Trophoblast cell (in vitro differentiated cells and primary cell): ENCODE results near the gene RAMACL.

Source experiments
- DNase-seq, 2 donors: peaks; one replicate each; pipeline ENCODE4 v3.0.0-alpha.2; 2016
- H2AFZ ChIP-seq: 2 replicates; pipeline ENCODE4 v1.6.1; 2013; ENCODE audit warnings: low read length, moderate library complexity, mild to moderate bottlenecking; ENCODE audit not compliant: insufficient read depth, poor library complexity
- H2AK5ac ChIP-seq: 2 replicates; pipeline ENCODE4 v1.6.1; 2013; ENCODE audit warnings: mild to moderate bottlenecking, low read length
- H2BK120ac ChIP-seq: 2 replicates; pipeline ENCODE4 v1.6.1; 2013; ENCODE audit warnings: low read length, mild to moderate bottlenecking, moderate library complexity; ENCODE audit not compliant: insufficient read depth, poor library complexity
- H2BK12ac ChIP-seq: 2 replicates; pipeline ENCODE4 v1.6.1; 2013; ENCODE audit warnings: mild to moderate bottlenecking, low read length, moderate library complexity
- H2BK5ac ChIP-seq: 2 replicates; pipeline ENCODE4 v1.6.1; 2013; ENCODE audit warnings: low read length, low read depth, moderate library complexity, mild to moderate bottlenecking; ENCODE audit not compliant: poor library complexity
- H3K14ac ChIP-seq: 2 replicates; pipeline ENCODE4 v1.6.1; 2013; ENCODE audit warnings: mild to moderate bottlenecking, low read length
- H3K18ac ChIP-seq: 2 replicates; pipeline ENCODE4 v1.6.1; 2013; ENCODE audit warnings: mild to moderate bottlenecking, low read length
- H3K23ac ChIP-seq: 2 replicates; pipeline ENCODE4 v1.6.1; 2013; ENCODE audit warnings: low read length
- H3K27ac ChIP-seq: 2 replicates; pipeline ENCODE4 v1.5.1; 2013; ENCODE audit warnings: low read depth, mild to moderate bottlenecking, inconsistent platforms, low read length, moderate library complexity
- H3K27me3 ChIP-seq: 2 replicates; pipeline ENCODE4 v1.6.1; 2013; ENCODE audit warnings: inconsistent platforms, mild to moderate bottlenecking, low read length, moderate library complexity; ENCODE audit not compliant: insufficient read depth
- H3K36me3 ChIP-seq, 2 experiments: 1 replicate in 1 of 2; 2 replicates in 1 of 2; pipeline ENCODE4 v1.6.1; 2013; ENCODE audit warnings: low read length in 2 of 2, mild to moderate bottlenecking in 2 of 2, moderate library complexity in 1 of 2; ENCODE audit not compliant: insufficient read depth in 2 of 2, control insufficient read depth in 1 of 2
- H3K4ac ChIP-seq: 2 replicates; pipeline ENCODE4 v1.6.1; 2013; ENCODE audit warnings: low read depth, mild to moderate bottlenecking, low read length, moderate library complexity
- H3K4me1 ChIP-seq, 2 experiments: 1 replicate in 1 of 2; 2 replicates in 1 of 2; pipeline ENCODE4 v1.6.1; 2013; ENCODE audit warnings: low read length in 2 of 2, mild to moderate bottlenecking in 2 of 2, moderate library complexity in 1 of 2; ENCODE audit not compliant: insufficient read depth in 2 of 2, control insufficient read depth in 1 of 2
- H3K4me2 ChIP-seq: 2 replicates; pipeline ENCODE4 v1.6.1; 2013; ENCODE audit warnings: inconsistent platforms, mild to moderate bottlenecking, low read length, moderate library complexity
- H3K4me3 ChIP-seq: 2 replicates; pipeline ENCODE4 v1.5.1; 2013; ENCODE audit warnings: mild to moderate bottlenecking, low read depth, low read length, inconsistent platforms
- H3K79me1 ChIP-seq: one replicate; pipeline ENCODE4 v1.6.1; 2013; ENCODE audit warnings: low read length
- H3K79me2 ChIP-seq: 2 replicates; pipeline ENCODE4 v1.6.1; 2013; ENCODE audit warnings: low read length, mild to moderate bottlenecking; ENCODE audit not compliant: control insufficient read depth, insufficient read depth, poor library complexity
- H3K9ac ChIP-seq: 2 replicates; pipeline ENCODE4 v1.6.1; 2013; ENCODE audit warnings: mild to moderate bottlenecking, low read length
- H3K9me3 ChIP-seq: 2 replicates; pipeline ENCODE4 v1.6.1; 2013; ENCODE audit warnings: low read depth, mild to moderate bottlenecking, control low read depth, inconsistent platforms, low read length; ENCODE audit not compliant: insufficient read depth
- H4K12ac ChIP-seq: 2 replicates; pipeline ENCODE4 v1.6.1; 2013; ENCODE audit warnings: low read depth, mild to moderate bottlenecking, low read length, moderate library complexity
- H4K8ac ChIP-seq: 2 replicates; pipeline ENCODE4 v1.6.1; 2013; ENCODE audit warnings: low read depth, mild to moderate bottlenecking, low read length, moderate library complexity
- H4K91ac ChIP-seq: one replicate; pipeline ENCODE4 v1.6.1; 2013; ENCODE audit warnings: low read depth, mild to moderate bottlenecking, low read length, moderate library complexity
- WGBS: extraction: QIAGEN DNeasy Blood & Tissue Kit; methylation state at CpG from one replicate; pipeline ENCODE4 v1.1.7; 2013; ENCODE audit warnings: missing lambda C conversion rate; ENCODE audit not compliant: insufficient read length, insufficient coverage; ENCODE audit errors: extremely low coverage; 5-methylcytosine and 5-hydroxymethylcytosine counted together

RAMACL gene

DNA sequence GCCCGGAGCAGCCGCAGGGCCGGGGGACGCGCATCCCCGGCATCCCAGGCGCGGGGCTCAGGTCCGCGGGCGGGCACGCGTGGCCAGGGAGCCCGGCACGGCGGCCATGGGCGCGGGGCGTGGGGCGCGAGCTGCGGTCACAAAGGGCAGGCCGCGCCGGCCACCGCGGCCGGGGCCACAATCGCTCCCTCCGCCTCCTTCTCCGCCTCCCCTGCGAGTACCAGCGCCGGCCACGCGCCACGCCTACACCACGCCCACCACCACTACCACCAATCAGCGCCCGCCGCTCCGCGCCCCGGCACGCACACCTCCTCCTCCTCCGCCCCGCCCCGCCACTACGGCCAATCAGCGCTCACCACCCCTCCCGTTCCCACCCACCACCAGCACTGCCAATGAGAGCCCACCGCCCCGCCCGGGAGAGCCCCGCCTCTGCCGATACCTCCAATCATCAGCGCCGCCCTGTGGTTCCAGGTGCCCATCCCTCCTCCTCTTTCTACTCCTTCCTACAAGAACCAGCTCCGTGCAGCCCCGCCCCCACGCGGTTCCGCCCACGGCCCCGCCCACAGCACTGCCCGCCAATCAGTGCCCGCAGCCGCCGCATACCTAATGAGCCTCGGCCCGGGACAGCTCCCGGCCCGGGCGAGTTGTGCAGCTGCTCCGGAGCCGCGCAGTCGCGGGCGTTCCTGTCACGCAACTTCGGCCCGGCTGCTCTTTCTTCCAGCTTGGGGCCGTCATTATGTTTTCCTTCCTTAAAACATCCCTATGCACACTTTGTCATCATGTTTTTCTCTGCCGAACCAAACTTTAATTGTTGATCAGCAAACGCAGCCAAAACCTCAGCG is 40.8 kb upstream of the RAMACL start, which contains the start of gene RPS6KA2:
RPS6KA2 (minus strand) TSS at position 219 of the 842 bp plus-strand sequence. CDS start 232 bp downstream, outside the sequence.
- H3K18ac ChIP-seq, result peak within 1 kb of the TSS; percentile 84
- peak within 1 kb of the TSS; percentile 92 for H3K4me2 ChIP-seq
- WGBS, result no CpG with 5 or more reads among the region's 87 CpGs
- no peak within 1 kb of the TSS for H2BK120ac ChIP-seq
- H3K4ac ChIP-seq, result peak within 1 kb of the TSS; percentile 73
- peak within 1 kb of the TSS; percentile 86 for H3K4me3 ChIP-seq
- H3K27me3 ChIP-seq, result peaks cover 2% of the 10 kb centered on the region
- H3K27ac ChIP-seq, result peak within 1 kb of the TSS; percentile 72
- peak within 1 kb of the TSS; percentile 35 for H2AK5ac ChIP-seq
- H2BK12ac ChIP-seq, result peak within 1 kb of the TSS; percentile 26
- peak within 1 kb of the TSS; percentile 70 for H4K91ac ChIP-seq
- peak within 1 kb of the TSS; percentile 59 for H4K12ac ChIP-seq
- H2AFZ ChIP-seq, result peak within 1 kb of the TSS; percentile 91
- peak within 1 kb of the TSS; percentile 51 for H2BK5ac ChIP-seq
- peak within 1 kb of the TSS; percentile 93 for H3K14ac ChIP-seq
- H4K8ac ChIP-seq, result peak within 1 kb of the TSS; percentile 79
- no peaks in the 10 kb centered on the region for H3K9me3 ChIP-seq
- H3K4me1 ChIP-seq, result peaks cover 11 to 13% of the 10 kb centered on the region in 2 experiments
- H3K79me2 ChIP-seq, result peaks cover 4% of the 10 kb centered on the region
- H3K23ac ChIP-seq, result no peak within 1 kb of the TSS
- peak within 1 kb of the TSS; percentile 87 for H3K9ac ChIP-seq
- peak; percentile 98 to 99 for DNase-seq
- H3K79me1 ChIP-seq, result peaks cover 5% of the 10 kb centered on the region
- no peaks in the 10 kb centered on the region for H3K36me3 ChIP-seq

DNA sequence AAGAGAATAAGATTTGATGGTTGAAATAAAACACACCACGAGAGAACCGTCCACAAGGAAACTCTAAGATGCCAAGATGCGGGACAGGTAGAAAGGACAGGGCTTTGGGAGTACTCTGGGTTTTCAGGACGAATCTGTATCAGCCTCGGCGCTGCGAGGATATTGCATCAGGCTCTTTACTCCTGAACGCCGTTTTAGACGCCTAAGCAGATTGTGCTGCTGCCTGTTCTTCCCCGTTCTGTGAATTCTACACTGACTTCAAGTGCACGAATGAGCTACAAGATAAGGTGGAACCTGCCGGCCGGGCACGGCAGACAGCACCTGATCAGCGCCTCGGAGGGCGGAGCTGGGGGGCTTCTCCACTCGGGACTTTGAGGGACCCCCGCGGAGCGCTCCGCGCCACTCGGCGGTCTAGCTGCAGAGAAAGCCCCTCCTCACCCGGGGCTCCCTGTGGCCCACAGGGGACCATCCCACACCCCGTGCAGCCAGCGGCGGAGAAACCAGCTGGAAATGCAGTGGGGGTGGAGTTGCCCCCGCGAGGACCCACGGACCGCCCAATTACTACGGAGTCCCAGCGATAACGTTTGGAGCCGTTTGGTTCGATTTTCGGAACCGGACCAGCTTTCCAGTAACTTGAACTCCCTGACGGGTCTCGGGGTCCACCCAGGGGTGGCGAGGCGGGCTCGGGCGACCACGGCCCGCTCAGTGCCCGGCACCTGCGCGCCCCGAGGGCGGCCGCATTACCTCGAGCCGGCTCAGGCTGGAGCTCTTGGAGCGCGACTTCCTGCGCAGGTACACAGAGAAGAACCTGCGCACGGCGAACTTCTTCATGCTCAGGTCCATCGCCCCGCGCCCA is 39.9 kb upstream of the RAMACL start:
- Histone ChIP-seq H3K79me2 (peaks cover 4% of the 10 kb centered on the region), H3K4me1 (peaks cover 11 to 13% of the 10 kb centered on the region in 2 experiments), H3K79me1 (peaks cover 7% of the 10 kb centered on the region), H3K27me3 (peaks cover 2% of the 10 kb centered on the region), H4K8ac (peak overlapping the region; percentile 79), H3K36me3 (no peaks in the 10 kb centered on the region), H2AFZ (peak overlapping the region; percentile 91), H2BK120ac (no peak overlapping the region), H3K4me3 (peak overlapping the region; percentile 86), H3K18ac (peak overlapping the region; percentile 84), H2BK12ac (peak overlapping the region; percentile 26), H2AK5ac (peak overlapping the region; percentile 35), H3K23ac (no peak overlapping the region), H3K9ac (peak overlapping the region; percentile 87), H3K14ac (peak overlapping the region; percentile 93), H3K27ac (peak overlapping the region; percentile 70), H4K91ac (peak overlapping the region; percentile 70), H3K4me2 (peak overlapping the region; percentile 92), H2BK5ac (peak overlapping the region; percentile 51), H4K12ac (peak overlapping the region; percentile 59), H3K4ac (peak overlapping the region; percentile 73), H3K9me3 (no peaks in the 10 kb centered on the region)
- DNase-seq, result peak in 1 of 2 donors; percentile 36
- no CpG with 5 or more reads among the region's 66 CpGs for WGBS

DNA sequence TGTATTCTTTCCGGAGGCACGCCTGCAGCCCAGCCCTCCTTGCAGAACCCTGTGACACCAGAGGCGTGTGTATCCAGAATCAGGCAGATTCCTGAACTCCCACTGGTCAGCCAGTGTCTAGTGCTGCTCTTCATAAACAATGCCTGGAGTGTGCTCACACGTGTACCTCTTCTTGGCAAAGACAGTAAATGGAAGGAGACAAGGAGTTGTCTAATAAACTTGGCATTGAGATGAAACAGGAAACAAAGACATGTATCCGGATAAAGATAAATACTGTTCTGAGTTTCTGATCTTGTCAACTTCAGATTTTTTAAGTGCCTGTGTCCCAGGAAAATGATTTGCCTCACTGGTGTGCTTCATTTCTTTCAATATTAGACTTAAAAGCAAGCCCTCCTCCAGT is 38.9 kb upstream of the RAMACL start:
- H3K9me3 ChIP-seq, result no peaks in the 10 kb centered on the region
- no peak overlapping the region for H4K91ac ChIP-seq
- H3K36me3 ChIP-seq, result no peaks in the 10 kb centered on the region
- H3K27ac ChIP-seq, result no peak overlapping the region
- H3K4ac ChIP-seq, result no peak overlapping the region
- no peak overlapping the region for H3K4me2 ChIP-seq
- no peak overlapping the region for H3K9ac ChIP-seq
- H4K12ac ChIP-seq, result no peak overlapping the region
- H2AK5ac ChIP-seq, result no peak overlapping the region
- peaks cover 4% of the 10 kb centered on the region for H3K79me2 ChIP-seq
- no peak overlapping the region for H2BK12ac ChIP-seq
- H3K14ac ChIP-seq, result no peak overlapping the region
- peaks cover 19 to 20% of the 10 kb centered on the region in 2 experiments for H3K4me1 ChIP-seq
- H3K27me3 ChIP-seq, result peaks cover 2% of the 10 kb centered on the region
- H2BK5ac ChIP-seq, result no peak overlapping the region
- no peak overlapping the region for H3K4me3 ChIP-seq
- H2AFZ ChIP-seq, result no peak overlapping the region
- no peak overlapping the region for H3K18ac ChIP-seq
- H3K23ac ChIP-seq, result no peak overlapping the region
- peaks cover 10% of the 10 kb centered on the region for H3K79me1 ChIP-seq
- no peak for DNase-seq
- H2BK120ac ChIP-seq, result no peak overlapping the region
- H4K8ac ChIP-seq, result no peak overlapping the region
- no CpG with 5 or more reads among the region's 5 CpGs for WGBS

DNA sequence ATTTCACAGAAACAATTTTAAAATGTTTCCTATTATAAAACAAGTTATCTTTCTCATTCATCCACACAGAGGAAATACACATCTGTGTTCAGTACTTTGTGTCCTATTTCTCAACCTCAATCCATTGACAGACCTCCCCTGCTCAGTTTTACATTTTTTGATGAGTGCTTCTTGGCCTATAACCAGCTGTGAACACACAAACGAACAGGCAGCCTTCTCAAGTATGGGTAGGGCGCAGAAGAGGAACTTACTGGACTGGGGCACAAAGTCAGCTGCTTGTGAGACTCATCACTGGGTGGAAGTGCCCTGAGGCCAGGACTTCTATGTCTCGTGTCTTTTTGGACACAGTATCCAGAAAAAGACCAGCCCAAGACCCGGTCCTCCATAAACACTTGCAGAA is 37.8 kb upstream of the RAMACL start:
- Histone ChIP-seq H4K12ac (no peak overlapping the region), H3K79me2 (peaks cover 4% of the 10 kb centered on the region), H2AFZ (peak overlapping the region; percentile 25), H3K4me3 (no peak overlapping the region), H2AK5ac (no peak overlapping the region), H2BK12ac (peak overlapping the region; percentile 47), H3K9me3 (no peaks in the 10 kb centered on the region), H3K14ac (no peak overlapping the region), H3K27me3 (no peaks in the 10 kb centered on the region), H3K4me1 (peaks cover 21 to 22% of the 10 kb centered on the region in 2 experiments), H3K27ac (no peak overlapping the region), H2BK5ac (no peak overlapping the region), H2BK120ac (no peak overlapping the region), H3K4ac (no peak overlapping the region), H3K23ac (no peak overlapping the region), H3K79me1 (peaks cover 13% of the 10 kb centered on the region), H3K36me3 (no peaks in the 10 kb centered on the region), H3K18ac (peak overlapping the region; percentile 52), H4K8ac (no peak overlapping the region), H4K91ac (no peak overlapping the region), H3K4me2 (no peak overlapping the region), H3K9ac (no peak overlapping the region)
- WGBS, result no CpG with 5 or more reads among the region's 4 CpGs
- no peak for DNase-seq
